GM19372 (cell line): Measurements from ENCODE around the gene SMARCB1.

Experiments
- ATAC-seq: cut with Tn5 transposase; IDR thresholded peaks from one replicate; pipeline ENCODE4 v1.9.1; 2021; ENCODE audit warnings: mild to moderate bottlenecking, low read depth, moderate library complexity; ENCODE audit not compliant: unreplicated experiment

The SMARCB1 gene

DNA sequence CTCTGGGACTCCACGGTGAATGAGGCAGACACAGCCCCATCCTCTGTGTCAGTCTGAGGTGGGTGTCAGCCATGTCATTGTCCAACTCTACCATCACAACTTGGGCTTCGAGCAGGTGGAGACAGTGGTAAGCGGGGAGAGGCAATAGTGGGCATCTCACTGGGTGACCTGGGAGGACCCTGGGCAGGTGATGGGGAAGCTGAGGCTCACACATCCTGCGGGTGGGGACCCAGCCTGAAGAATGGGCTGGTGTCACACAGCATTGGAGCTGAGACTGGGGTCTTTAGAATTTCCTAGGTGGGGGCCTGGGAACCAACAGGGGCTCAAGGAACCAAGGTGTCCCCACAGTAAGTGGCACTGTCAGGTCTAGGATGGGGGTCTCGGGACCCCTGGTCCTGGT, 7.0 kb upstream of the SMARCB1 start:
- no peak for ATAC-seq

DNA sequence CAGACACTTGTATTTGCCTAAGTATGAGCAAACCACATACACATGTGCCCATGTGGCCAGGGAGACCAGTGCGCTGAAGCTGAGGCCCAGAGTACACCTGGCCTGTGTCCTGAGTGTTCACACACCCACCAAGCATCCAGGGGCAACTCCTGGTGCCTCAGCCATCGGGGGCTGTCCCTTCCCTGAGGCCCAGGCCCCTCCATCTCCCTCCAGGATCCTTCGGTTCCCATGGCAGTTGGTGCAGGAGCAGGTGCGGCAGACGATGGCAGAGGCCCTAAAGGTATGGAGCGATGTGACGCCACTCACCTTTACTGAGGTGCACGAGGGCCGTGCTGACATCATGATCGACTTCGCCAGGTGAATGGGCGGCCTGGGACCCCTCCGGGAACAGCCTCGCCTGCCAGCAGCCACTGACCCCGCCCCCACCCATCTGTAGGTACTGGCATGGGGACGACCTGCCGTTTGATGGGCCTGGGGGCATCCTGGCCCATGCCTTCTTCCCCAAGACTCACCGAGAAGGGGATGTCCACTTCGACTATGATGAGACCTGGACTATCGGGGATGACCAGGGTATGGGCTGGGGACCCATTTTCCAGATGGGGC, 6.5 kb upstream of the SMARCB1 start:
- no peak for ATAC-seq

DNA sequence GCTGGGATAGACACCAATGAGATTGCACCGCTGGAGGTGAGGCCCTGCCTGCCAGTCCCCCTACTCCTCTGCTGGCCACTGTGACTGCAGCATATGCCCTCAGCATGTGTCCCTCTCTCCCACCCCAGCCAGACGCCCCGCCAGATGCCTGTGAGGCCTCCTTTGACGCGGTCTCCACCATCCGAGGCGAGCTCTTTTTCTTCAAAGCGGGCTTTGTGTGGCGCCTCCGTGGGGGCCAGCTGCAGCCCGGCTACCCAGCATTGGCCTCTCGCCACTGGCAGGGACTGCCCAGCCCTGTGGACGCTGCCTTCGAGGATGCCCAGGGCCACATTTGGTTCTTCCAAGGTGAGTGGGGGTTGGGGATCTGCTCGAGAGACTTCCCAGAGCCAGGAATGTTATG, 5.7 kb upstream of the SMARCB1 start:
- no peak for ATAC-seq

DNA sequence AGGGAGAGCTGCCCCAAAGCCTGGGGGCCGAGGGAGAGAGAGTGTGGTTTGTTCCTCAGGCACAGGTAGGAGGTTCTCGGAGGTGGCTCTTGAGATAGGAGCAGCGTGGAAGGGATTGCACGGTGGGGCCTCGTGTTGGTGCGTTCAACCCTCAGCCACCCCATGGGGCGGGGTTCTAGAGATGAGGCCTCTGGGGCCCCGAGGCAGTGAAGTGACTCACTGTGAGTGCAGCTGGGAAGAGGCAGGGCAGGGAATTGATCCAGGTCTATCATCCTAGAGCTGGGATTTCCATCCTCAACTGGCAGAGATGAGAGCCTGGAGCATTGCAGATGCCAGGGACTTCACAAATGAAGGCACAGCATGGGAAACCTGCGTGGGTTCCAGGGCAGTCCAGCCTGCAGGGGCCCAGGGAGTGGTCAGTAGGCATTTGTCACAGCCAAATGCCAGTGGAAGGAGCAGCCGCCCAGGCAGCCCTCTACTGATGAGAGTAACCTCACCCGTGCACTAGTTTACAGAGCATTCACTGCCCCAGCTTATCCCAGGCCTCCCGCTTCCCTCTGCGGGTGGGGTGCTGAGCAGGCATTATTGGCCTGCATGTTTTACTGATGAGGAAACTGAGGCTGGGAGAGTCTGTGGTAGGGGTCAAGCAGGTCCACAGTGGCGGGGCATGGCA, 5.1 kb upstream of the SMARCB1 start:
- no peak for ATAC-seq

DNA sequence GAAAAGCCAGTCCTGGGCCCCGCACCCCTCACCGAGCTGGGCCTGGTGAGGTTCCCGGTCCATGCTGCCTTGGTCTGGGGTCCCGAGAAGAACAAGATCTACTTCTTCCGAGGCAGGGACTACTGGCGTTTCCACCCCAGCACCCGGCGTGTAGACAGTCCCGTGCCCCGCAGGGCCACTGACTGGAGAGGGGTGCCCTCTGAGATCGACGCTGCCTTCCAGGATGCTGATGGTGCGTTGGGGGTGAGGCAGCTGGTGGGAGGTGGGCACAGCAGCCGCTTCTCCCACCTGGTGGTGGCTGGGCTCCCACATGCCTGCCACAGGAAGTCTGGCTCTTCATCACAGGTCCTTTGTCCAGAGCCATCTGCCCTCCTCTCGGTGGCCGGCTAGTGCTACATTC, 4.5 kb upstream of the SMARCB1 start:
- ATAC-seq = no peak

DNA sequence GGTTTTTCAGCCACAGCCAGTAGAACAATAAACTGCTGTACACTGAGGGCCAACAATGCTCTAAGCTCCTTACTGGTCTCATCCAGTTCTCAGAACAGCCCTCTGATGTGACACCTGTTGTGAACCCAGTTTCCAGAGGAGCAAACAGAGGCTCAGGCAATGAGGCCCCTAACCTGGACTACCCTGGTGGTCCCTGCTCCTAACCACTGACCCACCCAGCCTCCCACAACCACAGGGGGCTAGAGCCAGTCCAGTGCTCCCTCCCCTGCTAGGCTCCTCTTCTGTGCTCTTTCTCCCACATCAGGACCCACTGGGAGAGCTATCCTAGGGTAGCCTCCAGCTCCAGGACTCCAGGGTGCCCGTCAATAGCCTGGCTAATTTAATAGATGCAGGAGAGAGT, 4.1 kb upstream of the SMARCB1 start:
- ATAC-seq = no peak

DNA sequence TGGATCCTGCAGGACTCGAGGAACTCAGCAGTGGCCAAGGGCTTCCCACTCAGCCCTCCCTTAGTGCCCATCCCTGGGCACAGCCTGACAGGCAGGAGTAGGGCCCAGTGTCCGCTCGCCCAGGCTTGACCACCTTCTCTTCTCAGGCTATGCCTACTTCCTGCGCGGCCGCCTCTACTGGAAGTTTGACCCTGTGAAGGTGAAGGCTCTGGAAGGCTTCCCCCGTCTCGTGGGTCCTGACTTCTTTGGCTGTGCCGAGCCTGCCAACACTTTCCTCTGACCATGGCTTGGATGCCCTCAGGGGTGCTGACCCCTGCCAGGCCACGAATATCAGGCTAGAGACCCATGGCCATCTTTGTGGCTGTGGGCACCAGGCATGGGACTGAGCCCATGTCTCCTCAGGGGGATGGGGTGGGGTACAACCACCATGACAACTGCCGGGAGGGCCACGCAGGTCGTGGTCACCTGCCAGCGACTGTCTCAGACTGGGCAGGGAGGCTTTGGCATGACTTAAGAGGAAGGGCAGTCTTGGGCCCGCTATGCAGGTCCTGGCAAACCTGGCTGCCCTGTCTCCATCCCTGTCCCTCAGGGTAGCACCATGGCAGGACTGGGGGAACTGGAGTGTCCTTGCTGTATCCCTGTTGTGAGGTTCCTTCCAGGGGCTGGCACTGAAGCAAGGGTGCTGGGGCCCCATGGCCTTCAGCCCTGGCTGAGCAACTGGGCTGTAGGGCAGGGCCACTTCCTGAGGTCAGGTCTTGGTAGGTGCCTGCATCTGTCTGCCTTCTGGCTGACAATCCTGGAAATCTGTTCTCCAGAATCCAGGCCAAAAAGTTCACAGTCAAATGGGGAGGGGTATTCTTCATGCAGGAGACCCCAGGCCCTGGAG, 3.3 kb upstream of the SMARCB1 start:
- ATAC-seq = no peak

DNA sequence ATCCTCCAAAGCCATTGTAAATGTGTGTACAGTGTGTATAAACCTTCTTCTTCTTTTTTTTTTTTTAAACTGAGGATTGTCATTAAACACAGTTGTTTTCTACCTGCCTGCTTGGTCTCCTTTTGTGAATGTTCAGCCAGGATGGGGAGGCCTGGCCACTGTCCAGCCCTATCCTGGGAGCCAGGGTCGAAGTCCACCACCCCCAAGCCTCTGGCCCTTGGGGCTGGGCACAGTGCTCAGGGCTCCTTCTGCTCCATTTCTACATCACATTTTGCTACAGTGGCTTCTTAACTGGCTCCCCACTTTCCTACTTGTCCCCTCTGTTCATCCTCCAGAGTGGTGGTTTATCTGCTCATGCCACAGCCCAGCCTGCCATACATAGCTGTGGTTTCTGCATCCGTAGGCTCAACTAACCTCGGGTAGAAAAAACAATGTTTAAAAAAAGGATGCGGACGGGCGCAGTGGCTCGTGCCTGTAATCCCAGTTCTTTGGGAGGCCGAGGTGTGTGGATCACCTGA, 2.5 kb upstream of the SMARCB1 start:
- ATAC-seq = no peak

DNA sequence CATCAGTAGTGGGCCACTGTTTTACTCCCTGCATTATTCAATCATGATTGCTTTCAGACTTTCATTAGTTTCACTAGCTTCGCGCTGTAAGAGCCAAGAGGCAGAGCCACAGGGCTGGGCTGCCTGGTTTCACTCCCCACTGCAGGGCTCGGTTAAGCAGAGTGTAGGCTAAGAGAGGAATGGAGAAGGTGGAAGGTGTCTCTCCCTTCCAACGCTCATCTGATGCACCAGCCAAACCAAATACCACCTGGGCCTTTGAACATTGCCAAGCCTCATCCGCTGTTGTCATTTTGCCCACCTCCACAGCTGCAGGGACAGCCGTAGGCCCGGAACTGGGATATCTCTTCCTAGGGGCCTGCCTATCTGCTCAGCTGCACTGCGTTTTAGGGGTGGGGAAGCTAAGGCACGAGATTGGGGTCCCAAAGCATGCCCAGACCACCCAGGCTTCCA, 480 bp upstream of the SMARCB1 start:
- ATAC-seq = no peak

DNA sequence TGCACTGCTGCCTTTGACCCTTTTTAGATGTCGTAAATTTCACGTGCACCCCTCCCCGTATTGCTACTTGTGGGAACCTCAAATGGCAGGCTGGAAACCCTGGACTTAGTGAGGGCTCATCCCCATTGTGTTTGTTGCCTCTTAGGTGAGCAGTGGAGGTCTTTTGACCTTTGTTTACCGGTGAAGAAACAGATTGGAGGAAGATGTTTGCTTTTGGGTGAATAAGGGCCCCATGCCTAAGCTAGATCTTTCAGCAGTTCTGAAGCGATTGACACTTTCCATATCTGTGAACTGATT, 782 bp downstream of the SMARCB1 start:
- peak; percentile 14 for ATAC-seq

DNA sequence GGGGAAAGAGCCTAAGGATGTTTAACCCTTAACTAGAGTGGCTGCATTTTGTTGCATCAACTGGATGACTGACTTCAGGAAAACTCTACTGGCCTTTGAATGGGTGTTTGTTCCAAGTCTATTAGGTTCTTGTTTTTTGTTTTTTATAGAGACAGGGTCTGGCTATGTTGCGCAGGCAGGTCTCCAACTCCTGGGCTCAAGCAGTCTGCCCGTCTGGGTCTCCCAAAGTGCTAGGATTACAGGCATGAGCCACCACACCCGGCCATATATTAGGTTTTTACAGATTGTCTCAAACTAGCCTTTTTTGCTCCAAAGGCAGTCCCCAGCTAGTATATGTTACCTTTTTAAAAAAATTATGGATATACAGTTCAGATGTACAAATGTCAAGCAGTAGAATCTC, 1.1 kb downstream of the SMARCB1 start:
- ATAC-seq = no peak

DNA sequence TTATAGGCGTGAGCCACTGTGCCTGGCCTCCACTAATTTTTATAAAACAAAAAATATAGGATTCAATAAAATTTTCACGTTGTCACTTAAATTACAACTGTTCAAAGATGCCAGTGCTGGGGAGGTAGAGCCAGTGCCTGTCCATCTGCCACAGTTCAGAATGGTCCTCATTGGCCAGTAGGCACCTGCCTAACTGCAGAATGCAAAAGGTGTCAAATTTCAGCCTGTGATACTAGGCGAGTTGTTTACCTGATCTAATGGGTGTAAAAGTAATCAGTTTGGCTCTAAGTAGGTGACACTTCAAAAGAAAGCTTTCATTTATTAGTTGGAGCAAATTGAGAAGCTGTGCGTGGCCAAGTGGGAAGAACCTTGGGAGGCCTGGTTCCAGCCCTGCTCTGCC, 2.4 kb downstream of the SMARCB1 start:
- ATAC-seq = no peak

DNA sequence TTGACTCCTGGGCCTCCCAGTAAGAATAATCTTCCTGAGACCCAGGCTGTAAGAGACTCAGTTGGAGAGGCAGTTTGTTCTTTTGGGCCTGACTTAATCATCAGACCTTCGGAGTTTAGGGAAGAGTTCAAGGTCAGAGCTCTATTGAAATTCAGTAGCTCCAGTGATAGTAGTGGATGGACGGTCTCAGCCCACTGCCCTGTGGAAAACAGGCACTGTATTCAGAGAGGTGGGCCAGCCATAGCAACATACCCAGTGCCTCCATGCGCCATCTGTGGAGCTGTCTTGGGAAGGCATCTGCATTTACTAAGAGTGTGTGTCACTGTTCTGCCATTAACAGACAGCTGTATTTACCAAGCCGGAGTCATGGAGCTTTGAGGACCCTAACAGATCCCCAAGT, 2.9 kb downstream of the SMARCB1 start:
- ATAC-seq = no peak

DNA sequence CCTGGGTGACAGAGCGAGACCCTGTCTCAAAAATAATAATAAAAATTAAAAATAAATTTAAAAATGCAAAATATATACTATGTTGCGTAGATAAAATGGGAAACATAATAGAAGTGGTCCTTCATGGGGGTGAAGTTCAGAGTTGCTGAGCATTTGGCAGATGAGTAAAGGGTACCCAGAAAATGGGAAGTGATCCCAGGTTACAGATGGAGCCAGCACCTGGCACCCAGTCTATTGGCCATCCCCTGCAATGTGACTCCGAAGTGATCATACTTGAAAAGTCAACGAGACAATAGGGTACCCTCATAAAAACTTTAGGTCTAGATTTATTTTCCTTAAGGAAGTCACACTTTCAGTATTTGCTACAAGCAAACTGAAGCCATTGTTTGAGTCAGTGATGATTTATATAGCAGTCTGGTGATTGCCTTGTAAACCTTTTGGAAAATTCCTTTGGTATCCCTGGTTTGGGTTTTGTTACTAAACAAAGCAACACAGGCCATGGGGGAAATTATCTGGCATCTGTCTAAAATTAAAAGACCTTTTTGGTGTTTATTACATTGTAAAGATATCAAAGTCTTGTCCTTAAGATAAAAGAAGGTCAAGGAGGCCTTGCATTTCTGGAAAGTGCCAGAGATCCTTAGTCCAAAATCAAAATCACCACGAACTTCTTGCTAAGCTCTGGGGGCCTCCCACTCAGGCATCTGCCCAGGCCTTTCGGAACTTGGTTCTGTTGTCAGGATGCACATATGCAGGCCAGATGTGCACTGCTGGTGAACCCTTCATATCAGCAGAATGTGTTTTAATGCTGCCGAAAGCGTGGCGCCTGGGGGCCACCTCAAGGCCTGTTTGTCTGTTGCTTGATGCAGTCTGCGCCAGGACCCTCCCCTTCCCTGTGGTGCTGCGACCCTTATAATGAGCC, 4.3 kb downstream of the SMARCB1 start:
- ATAC-seq = no peak

DNA sequence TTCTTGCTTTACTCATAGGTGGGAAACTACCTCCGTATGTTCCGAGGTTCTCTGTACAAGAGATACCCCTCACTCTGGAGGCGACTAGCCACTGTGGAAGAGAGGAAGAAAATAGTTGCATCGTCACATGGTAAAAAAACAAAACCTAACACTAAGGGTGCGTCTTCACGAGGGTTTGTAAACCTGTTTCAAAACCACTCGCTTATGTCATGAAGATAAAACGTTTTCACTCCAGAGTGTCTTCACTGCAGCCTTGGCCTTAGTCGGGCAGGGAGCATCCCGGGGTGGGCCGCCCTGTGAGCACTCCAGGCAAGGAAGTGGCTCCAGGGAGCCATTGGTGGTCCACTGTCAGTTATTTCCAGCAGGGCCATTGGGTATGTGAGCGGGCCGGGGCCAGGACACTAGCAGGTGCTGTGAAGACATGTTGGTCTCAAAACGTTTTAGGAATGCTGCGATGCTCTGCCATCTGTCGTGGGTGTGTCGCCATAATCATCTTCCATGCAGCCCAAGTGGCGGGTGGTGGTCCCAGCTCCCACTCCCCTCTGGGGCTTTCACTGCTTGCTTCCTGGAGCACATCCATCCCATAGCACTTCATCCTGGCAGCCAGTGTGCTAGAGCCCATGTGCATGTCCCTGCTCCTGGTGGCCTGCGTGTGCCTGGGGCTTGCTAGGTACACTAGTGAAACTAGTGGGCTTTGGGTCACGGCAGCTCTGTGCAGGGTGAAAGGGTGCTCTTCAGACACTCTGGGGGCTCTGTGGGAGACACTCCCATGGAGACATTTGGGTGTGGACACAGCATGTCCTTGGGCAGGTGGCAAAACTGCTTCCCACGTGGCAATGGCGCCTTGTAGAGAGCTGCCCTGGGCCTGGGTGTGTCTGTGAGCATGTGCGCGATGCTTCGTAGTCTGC, 5.2 kb downstream of the SMARCB1 start:
- ATAC-seq = no peak

DNA sequence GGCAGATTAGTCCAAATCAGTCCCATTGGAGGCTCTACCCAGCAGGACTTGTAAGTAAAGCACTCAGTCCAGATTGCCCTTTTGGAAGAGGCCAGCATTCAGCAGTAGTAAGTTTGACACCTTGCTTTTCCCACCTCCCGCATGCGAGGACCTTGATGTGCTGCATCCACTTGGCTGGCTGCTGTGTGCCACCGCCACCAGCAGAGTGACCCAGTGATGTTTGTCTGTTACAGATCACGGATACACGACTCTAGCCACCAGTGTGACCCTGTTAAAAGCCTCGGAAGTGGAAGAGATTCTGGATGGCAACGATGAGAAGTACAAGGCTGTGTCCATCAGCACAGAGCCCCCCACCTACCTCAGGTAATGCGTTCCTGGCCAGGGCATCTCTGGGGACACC, 6.6 kb downstream of the SMARCB1 start:
- no peak for ATAC-seq

DNA sequence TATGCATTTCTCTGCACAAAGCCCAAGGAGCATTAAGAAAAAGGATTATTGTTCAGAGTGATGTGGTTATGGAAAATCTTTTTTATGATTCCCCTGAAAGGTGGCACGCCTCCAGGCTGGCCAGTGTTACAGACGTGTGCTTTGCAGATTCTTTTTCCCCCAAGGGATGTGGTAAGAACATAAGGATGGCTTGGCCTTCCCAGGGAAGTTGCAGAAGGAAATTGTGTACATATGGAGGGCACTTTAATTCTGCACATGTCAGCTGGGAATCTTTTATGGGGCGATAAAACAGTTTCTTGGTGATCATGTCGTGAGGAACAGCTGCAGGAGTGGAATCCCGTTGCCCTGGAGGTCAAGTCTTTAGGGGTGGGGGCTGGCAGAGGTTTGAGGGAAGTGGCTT, 9.7 kb downstream of the SMARCB1 start:
- ATAC-seq = no peak

DNA sequence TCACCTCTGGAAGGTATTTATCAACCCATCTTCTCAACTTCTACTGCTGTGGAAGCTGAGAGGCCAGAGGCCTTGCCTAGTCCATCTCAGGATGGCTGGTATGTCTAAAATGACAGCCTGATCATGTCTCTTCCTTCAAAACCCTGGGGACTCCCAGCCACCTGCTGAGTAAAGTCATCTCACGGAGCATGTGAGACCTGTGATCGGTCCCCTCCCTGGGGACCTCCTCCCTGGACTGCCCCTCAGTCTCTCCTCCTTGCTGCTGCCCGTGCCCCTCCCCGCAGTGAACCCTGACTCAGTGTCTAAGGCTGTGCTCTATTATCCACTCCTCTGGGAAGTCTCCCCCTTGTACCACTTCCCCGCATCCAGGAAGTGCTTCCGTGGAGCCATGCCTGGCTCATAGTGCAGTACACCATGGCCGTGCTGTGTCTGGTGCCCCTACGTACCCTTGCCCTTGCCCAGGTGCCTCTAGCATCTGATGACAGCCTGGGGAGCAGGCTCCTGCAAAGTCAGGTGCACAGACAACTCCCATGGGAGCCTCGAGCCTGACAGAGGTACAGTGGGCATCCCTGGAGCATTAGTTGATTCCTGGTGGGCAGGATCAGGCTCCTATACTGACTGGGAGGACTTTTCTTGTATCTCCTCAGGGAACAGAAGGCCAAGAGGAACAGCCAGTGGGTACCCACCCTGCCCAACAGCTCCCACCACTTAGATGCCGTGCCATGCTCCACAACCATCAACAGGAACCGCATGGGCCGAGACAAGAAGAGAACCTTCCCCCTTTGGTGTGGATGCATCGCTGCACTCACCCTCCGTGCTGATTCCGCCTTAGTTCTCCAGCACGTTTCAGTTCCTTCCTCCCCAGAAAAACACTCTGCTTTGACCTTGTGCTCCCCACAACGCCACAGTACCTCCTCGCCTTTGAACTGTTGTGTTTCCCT, 13.8 kb downstream of the SMARCB1 start:
- no peak for ATAC-seq
